Testis (tissue), 3 donors: ENCODE measurements around the gene PPM1F. TPM values are rescaled to one million over a fixed set of nuclear protein-coding genes. Genes with fewer than 3 reads are reported as not detected.

Experiments used
- DNase-seq: peaks from one replicate; pipeline ENCODE4 v3.0.0-alpha.2; 2019
- H3K27ac ChIP-seq, 2 donors: fragments of 200-600 bp; sonication (generic); one replicate each; pipeline ENCODE4 v1.5.1; 2019
- H3K27me3 ChIP-seq: fragments of 200-600 bp; sonication (generic); one replicate; pipeline ENCODE4 v1.5.1; 2019
- H3K36me3 ChIP-seq: fragments of 200-600 bp; sonication (generic); one replicate; pipeline ENCODE4 v1.5.1; 2017; ENCODE audit warnings: low read depth; ENCODE audit errors: missing control alignments
- H3K4me1 ChIP-seq: fragments of 200-600 bp; sonication (generic); one replicate; pipeline ENCODE4 v1.5.1; 2019
- H3K4me3 ChIP-seq, 2 donors: fragments of 200-600 bp; sonication (generic); one replicate each; pipeline ENCODE4 v1.5.1; 2017 to 2019
- H3K9me3 ChIP-seq: fragments of 200-600 bp; sonication (generic); one replicate; pipeline ENCODE4 v1.5.1; 2017
- POLR2A ChIP-seq: fragments of 450-650 bp; IDR thresholded peaks from one replicate; pipeline ENCODE4 v1.6.1; 2017; ENCODE audit warnings: antibody characterized with exemption, mild to moderate bottlenecking, moderate library complexity
- WGBS, 2 donors: methylation state at CpG; one replicate each; pipeline ENCODE4 v1.1.5; 2018; 5-methylcytosine and 5-hydroxymethylcytosine counted together
- intact Hi-C: fragments of 100-400 bp; cut with DNase I; formaldehyde crosslinking; loops from one replicate; pipeline ENCODE4 v1.15.1; 2023; ENCODE audit warnings: low total_unique reads
- polyA plus RNA-seq: library from polyadenylated mRNA; stranded (reverse); fragments of 350-450 nt; fragmentation: Illumina TruSeq; extraction: RNeasy Lipid Tissue Mini Kit (QIAGEN cat#74804); gene quantifications from one replicate; pipeline ENCODE4 v1.2.3, GENCODE V29; 2014; ENCODE audit warnings: low read depth, low replicate concordance; ENCODE audit not compliant: insufficient read depth
- total RNA-seq, 2 donors: library from RNA; depleted of rRNA; stranded (reverse); fragments of >200 nt; gene quantifications; one replicate each; pipeline ENCODE4 v1.2.3, GENCODE V29; 2016
- TF ChIP-seq, protein P1 (sequence below), 3 experiments: fragments of 450-650 bp in 2 of 3; fragments of 200-600 bp in 1 of 3; sonication (generic) in 1 of 3; IDR thresholded peaks; one replicate each; pipeline ENCODE4 v1.5.1; 2016 to 2019; ENCODE audit warnings: antibody characterized with exemption in 3 of 3, mild to moderate bottlenecking in 2 of 3, moderate library complexity in 1 of 3

PPM1F gene
- total and polyA plus RNA-seq, 3 donors from 2014 or later, result 17.4 to 22.7 (median 22.4) TPM

GRCh38 chr22:21982338-21982965 is 29.8 kb upstream of the PPM1F start, which contains the start of gene TOP3B:
TSS of gene TOP3B (minus strand) at chr22:21982787. CDS start at chr22:21975709, 7,078 bp downstream.
- no peaks in the 10 kb centered on the region for H3K4me1 ChIP-seq
- no peaks in the 10 kb centered on the region for H3K9me3 ChIP-seq
- H3K36me3 ChIP-seq, result no peaks in the 10 kb centered on the region
- H3K4me3 ChIP-seq, result peak within 1 kb of the TSS; percentile 86 to 90
- H3K27ac ChIP-seq, result peak within 1 kb of the TSS; percentile 64 to 71
- no peaks in the 10 kb centered on the region for H3K27me3 ChIP-seq
- TF ChIP-seq, protein P1, sequence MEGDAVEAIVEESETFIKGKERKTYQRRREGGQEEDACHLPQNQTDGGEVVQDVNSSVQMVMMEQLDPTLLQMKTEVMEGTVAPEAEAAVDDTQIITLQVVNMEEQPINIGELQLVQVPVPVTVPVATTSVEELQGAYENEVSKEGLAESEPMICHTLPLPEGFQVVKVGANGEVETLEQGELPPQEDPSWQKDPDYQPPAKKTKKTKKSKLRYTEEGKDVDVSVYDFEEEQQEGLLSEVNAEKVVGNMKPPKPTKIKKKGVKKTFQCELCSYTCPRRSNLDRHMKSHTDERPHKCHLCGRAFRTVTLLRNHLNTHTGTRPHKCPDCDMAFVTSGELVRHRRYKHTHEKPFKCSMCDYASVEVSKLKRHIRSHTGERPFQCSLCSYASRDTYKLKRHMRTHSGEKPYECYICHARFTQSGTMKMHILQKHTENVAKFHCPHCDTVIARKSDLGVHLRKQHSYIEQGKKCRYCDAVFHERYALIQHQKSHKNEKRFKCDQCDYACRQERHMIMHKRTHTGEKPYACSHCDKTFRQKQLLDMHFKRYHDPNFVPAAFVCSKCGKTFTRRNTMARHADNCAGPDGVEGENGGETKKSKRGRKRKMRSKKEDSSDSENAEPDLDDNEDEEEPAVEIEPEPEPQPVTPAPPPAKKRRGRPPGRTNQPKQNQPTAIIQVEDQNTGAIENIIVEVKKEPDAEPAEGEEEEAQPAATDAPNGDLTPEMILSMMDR (IDR thresholded peaks at IDR 0.05), result no peak
- no peak for TF ChIP-seq POLR2A
- peak; percentile 85 for DNase-seq
- intact Hi-C loops, result no loop called here
- WGBS, 2 donors, result 1 to 2% methylated on average over 25 to 52 of the region's 54 CpGs

DNA sequence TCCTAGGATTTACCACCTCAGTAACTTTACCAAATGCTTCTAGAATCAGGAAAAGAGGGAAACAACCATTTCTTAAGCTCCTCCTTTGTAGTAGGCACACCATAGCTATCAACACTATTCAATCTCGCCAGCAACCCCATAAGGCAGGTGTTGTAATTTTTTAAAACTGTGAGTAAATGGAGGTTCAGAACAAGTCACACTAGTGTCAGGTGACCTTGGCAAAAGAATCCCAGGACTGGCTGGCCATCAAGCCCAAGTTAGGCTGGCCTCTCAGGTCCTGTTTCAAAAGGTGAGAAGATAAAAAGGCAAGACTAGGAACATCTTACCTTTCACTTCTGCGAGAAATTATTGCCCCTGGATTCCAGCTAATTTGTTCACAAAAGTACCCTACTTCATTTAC is 29.2 kb upstream of the PPM1F start:
- H3K36me3 ChIP-seq, result no peaks in the 10 kb centered on the region
- intact Hi-C loops, result no loop called here
- H3K27me3 ChIP-seq, result no peaks in the 10 kb centered on the region
- H3K9me3 ChIP-seq, result no peaks in the 10 kb centered on the region
- H3K4me3 ChIP-seq, result peak overlapping the region; percentile 86 to 90
- TF ChIP-seq POLR2A, result no peak
- TF ChIP-seq, protein P1 (IDR thresholded peaks at IDR 0.05), result no peak
- 20 to 21% methylated on average over 2 of the region's 2 CpGs for WGBS, 2 donors
- peak overlapping the region in 1 of 2 donors; percentile 71 for H3K27ac ChIP-seq
- no peaks in the 10 kb centered on the region for H3K4me1 ChIP-seq
- no peak for DNase-seq

DNA sequence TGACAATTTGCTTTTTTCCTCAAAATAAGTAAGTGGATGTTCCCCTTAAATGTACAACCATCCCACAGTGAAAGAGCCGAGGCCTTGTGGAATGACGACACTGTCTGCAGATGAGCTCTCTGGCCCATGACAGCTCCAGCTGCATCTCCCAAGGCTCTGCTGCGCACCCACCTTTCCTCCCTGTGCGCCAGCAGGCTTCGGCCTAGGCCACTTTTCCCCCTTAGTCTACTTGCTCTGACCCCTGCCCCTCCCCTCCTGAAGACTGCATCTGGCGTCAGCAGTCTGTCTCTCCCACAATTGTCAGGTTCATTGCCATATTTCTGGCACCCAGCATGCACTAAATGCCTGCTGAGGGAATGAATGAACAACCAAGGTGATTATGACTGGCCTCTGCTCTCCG is 27.9 kb upstream of the PPM1F start:
- DNase-seq, result no peak
- Histone ChIP-seq H3K4me1 (no peaks in the 10 kb centered on the region), H3K27ac (no peak overlapping the region), H3K4me3 (no peak overlapping the region), H3K36me3 (no peaks in the 10 kb centered on the region), H3K27me3 (no peaks in the 10 kb centered on the region), H3K9me3 (no peaks in the 10 kb centered on the region)
- intact Hi-C loops, result no loop called here
- WGBS, 2 donors, result 69 to 76% methylated on average over 7 of the region's 7 CpGs
- TF ChIP-seq, protein P1 (IDR thresholded peaks at IDR 0.05), result no peak
- TF ChIP-seq POLR2A, result no peak

DNA sequence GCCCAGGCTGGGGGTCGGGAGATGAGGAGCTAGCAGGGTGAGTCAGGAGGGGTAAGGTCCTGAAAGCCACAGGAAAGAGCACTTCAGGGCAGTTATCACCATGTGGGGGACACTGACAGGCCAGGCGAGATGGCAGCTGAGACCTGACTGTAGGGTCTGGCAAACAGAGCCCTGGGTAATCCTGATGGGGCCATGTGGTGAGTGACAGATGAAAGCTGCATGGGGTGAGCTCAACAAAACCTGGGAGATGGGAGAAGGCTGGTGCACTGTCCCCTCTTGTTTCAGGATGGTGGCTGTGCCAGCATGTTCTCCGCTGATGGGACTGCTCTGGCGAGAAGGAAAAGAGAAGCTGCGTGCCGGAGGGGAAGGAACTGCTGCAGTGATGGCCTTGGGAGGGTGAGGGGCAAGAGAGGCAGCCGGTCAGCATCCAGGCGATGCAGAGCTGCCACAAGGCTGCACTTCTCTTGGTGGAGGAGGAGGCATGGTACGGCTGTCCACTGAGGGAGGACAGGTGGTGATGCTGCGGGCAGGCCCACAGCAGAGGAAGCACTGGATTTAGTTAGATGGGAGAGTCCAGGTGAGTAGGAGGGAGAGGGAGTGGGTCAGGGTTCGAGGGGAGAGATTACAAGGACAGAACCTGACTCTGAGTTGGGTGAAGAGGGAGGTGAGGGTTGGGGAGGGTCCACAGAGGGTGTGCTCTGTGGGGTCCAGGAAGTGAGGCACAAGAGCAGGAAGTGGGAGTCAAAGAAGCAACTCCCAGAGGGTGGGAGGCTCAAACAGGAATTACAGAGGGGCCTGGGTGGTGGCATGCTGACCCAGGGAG is 26.1 kb upstream of the PPM1F start:
- H3K4me3 ChIP-seq, result no peak overlapping the region
- intact Hi-C loops, result no loop called here
- H3K27me3 ChIP-seq, result no peaks in the 10 kb centered on the region
- no peak for DNase-seq
- H3K27ac ChIP-seq, result no peak overlapping the region
- no peaks in the 10 kb centered on the region for H3K36me3 ChIP-seq
- no peak for TF ChIP-seq POLR2A
- TF ChIP-seq, protein P1 (IDR thresholded peaks at IDR 0.05), result no peak
- H3K4me1 ChIP-seq, result no peaks in the 10 kb centered on the region
- WGBS, 2 donors, result 76 to 81% methylated on average over 11 of the region's 11 CpGs
- no peaks in the 10 kb centered on the region for H3K9me3 ChIP-seq
